GM21528 (cell line): ENCODE data around the gene JAK1.
A peak's percentile ranks its signal among the peaks of the same experiment; 100 is the strongest.
"Not testable (repeated sequence)": the region's sequence is repeated elsewhere in the genome, so short reads cannot be mapped to it uniquely, and the experiment has no call there.

ENCODE experiments used
- ATAC-seq: cut with Tn5 transposase; IDR thresholded peaks from one replicate; pipeline ENCODE4 v1.9.1; 2021; ENCODE audit warnings: mild to moderate bottlenecking, moderate library complexity; ENCODE audit not compliant: unreplicated experiment, low FRiP score

Gene JAK1

GRCh38 chr1:64966158-64966971 lies at the start of gene JAK1:
Gene JAK1, minus strand, starts transcription at chr1:64966549. Its CDS starts 80,285 bp downstream, at chr1:64886264.
- ATAC-seq = peak; percentile 77

GRCh38 chr1:65014321-65014720 lies 48.0 kb upstream of the JAK1 start:
- no peak for ATAC-seq

GRCh38 chr1:65011983-65012382 lies 45.6 kb upstream of the JAK1 start:
- no peak for ATAC-seq

GRCh38 chr1:65009724-65010420 lies 43.5 kb upstream of the JAK1 start:
- no peak for ATAC-seq

GRCh38 chr1:65009176-65009575 lies 42.8 kb upstream of the JAK1 start:
- no peak for ATAC-seq

- ATAC-seq = no peak
Observed at GRCh38 chr1:65006806-65007205, 40.5 kb upstream of the JAK1 start.

GRCh38 chr1:65003316-65003664 lies 36.9 kb upstream of the JAK1 start:
- ATAC-seq = no peak

GRCh38 chr1:65002508-65003315 lies 36.4 kb upstream of the JAK1 start:
- peak; percentile 81 for ATAC-seq

- ATAC-seq = peak; percentile 11
Observed at GRCh38 chr1:65002156-65002507, 35.8 kb upstream of the JAK1 start.

- no peak for ATAC-seq
Observed at GRCh38 chr1:65001231-65001792, 35.0 kb upstream of the JAK1 start.

GRCh38 chr1:64998425-64998948 lies 32.1 kb upstream of the JAK1 start:
- ATAC-seq = not testable (repeated sequence)

GRCh38 chr1:64996541-64997257 lies 30.4 kb upstream of the JAK1 start:
- no peak for ATAC-seq

GRCh38 chr1:64995316-64995715 lies 29.0 kb upstream of the JAK1 start:
- ATAC-seq = no peak

- peak; percentile 95 for ATAC-seq
Observed at GRCh38 chr1:64986903-64987871, 20.8 kb upstream of the JAK1 start.

- no peak for ATAC-seq
Observed at GRCh38 chr1:64984737-64985136, 18.4 kb upstream of the JAK1 start.

GRCh38 chr1:64984106-64984505 lies 17.8 kb upstream of the JAK1 start:
- ATAC-seq = no peak

GRCh38 chr1:64983110-64983509 lies 16.8 kb upstream of the JAK1 start:
- ATAC-seq = no peak

- ATAC-seq = no peak
Observed at GRCh38 chr1:64981601-64982533, 15.5 kb upstream of the JAK1 start.
